H9 (cell line): ENCODE results near the gene EHD3. TPM values are rescaled to one million over a fixed set of nuclear protein-coding genes. Genes with fewer than 3 reads are reported as not detected.

ENCODE experiments used
- DNase-seq: peaks from one replicate; pipeline ENCODE4 v3.0.0-alpha.2; 2017
- H2AFZ ChIP-seq: one replicate; pipeline ENCODE4 v1.6.1; 2013; ENCODE audit warnings: mild to moderate bottlenecking, low read length, control low read depth, moderate library complexity
- H2AK5ac ChIP-seq: 2 replicates; pipeline ENCODE4 v1.6.1; 2013; ENCODE audit warnings: low read length, control low read depth, mixed read lengths; ENCODE audit not compliant: insufficient read length
- H2BK120ac ChIP-seq: one replicate; pipeline ENCODE4 v1.6.1; 2013; ENCODE audit warnings: low read depth, mild to moderate bottlenecking, low read length, control low read depth, inconsistent platforms; ENCODE audit not compliant: poor library complexity, severe bottlenecking
- H2BK12ac ChIP-seq: 2 replicates; pipeline ENCODE4 v1.6.1; 2013; ENCODE audit warnings: low read length, control low read depth, mixed read lengths, low read depth; ENCODE audit not compliant: insufficient read length
- H2BK15ac ChIP-seq: 2 replicates; pipeline ENCODE4 v1.6.1; 2013; ENCODE audit warnings: low read depth, low read length, control low read depth
- H2BK20ac ChIP-seq: one replicate; pipeline ENCODE4 v1.6.1; 2013; ENCODE audit warnings: low read depth, mild to moderate bottlenecking, low read length, control low read depth, inconsistent platforms; ENCODE audit not compliant: poor library complexity, severe bottlenecking
- H2BK5ac ChIP-seq: 2 replicates; pipeline ENCODE4 v1.6.1; 2013; ENCODE audit warnings: low read length, control low read depth, mixed read lengths; ENCODE audit not compliant: insufficient read length
- H3K14ac ChIP-seq: 2 replicates; pipeline ENCODE4 v1.6.1; 2013; ENCODE audit warnings: low read length, control low read depth; ENCODE audit not compliant: insufficient read depth
- H3K18ac ChIP-seq: 2 replicates; pipeline ENCODE4 v1.6.1; 2013; ENCODE audit warnings: low read depth, mild to moderate bottlenecking, mixed read lengths, low read length, control low read depth; ENCODE audit not compliant: insufficient read length
- H3K23ac ChIP-seq: 2 replicates; pipeline ENCODE4 v1.6.1; 2013; ENCODE audit warnings: low read length, control low read depth, mixed read lengths, low read depth; ENCODE audit not compliant: insufficient read length
- H3K23me2 ChIP-seq: 2 replicates; pipeline ENCODE4 v1.6.1; 2013; ENCODE audit warnings: low read depth, mild to moderate bottlenecking, mixed read lengths, low read length, control low read depth; ENCODE audit not compliant: insufficient read length, poor library complexity, severe bottlenecking
- H3K27ac ChIP-seq: 2 replicates; pipeline ENCODE4 v1.5.1; 2013; ENCODE audit warnings: low read length, control low read depth, mixed read lengths, low read depth; ENCODE audit not compliant: insufficient read length
- H3K27me3 ChIP-seq: 2 replicates; pipeline ENCODE4 v1.6.1; 2013; ENCODE audit warnings: low read length, control low read depth, inconsistent platforms; ENCODE audit not compliant: insufficient read depth
- H3K4ac ChIP-seq: 2 replicates; pipeline ENCODE4 v1.6.1; 2013; ENCODE audit warnings: low read depth, mild to moderate bottlenecking, control low read depth, inconsistent platforms, low read length, moderate library complexity
- H3K4me1 ChIP-seq: 2 replicates; pipeline ENCODE4 v1.6.1; 2013; ENCODE audit warnings: low read length, control low read depth, inconsistent platforms; ENCODE audit not compliant: insufficient read depth
- H3K4me2 ChIP-seq: 2 replicates; pipeline ENCODE4 v1.6.1; 2013; ENCODE audit warnings: low read length, control low read depth, mixed read lengths; ENCODE audit not compliant: insufficient read length, insufficient read depth
- H3K56ac ChIP-seq: 2 replicates; pipeline ENCODE4 v1.6.1; 2013; ENCODE audit warnings: low read depth, mild to moderate bottlenecking, mixed read lengths, low read length, control low read depth; ENCODE audit not compliant: insufficient read length
- H3K79me1 ChIP-seq: 2 replicates; pipeline ENCODE4 v1.6.1; 2013; ENCODE audit warnings: low read depth, mild to moderate bottlenecking, moderate library complexity, low read length, control low read depth, inconsistent platforms; ENCODE audit not compliant: insufficient read depth, poor library complexity, severe bottlenecking
- H3K79me2 ChIP-seq: 2 replicates; pipeline ENCODE4 v1.6.1; 2013; ENCODE audit warnings: low read length, control low read depth, inconsistent platforms; ENCODE audit not compliant: insufficient read depth
- H3K9ac ChIP-seq: 2 replicates; pipeline ENCODE4 v1.6.1; 2013; ENCODE audit warnings: low read length, control low read depth, mixed read lengths; ENCODE audit not compliant: insufficient read length; ENCODE audit errors: extremely low read depth
- H3K9me3 ChIP-seq: one replicate; pipeline ENCODE4 v1.6.1; 2013; ENCODE audit warnings: low read depth, low read length, inconsistent platforms; ENCODE audit not compliant: control insufficient read depth
- H3T11ph ChIP-seq: one replicate; pipeline ENCODE4 v1.6.1; 2013; ENCODE audit warnings: mild to moderate bottlenecking, low read length, control low read depth, inconsistent platforms
- H4K20me1 ChIP-seq: one replicate; pipeline ENCODE4 v1.6.1; 2013; ENCODE audit not compliant: control insufficient read depth, insufficient read length, insufficient read depth
- H4K5ac ChIP-seq: 2 replicates; pipeline ENCODE4 v1.6.1; 2013; ENCODE audit warnings: low read depth, mild to moderate bottlenecking, mixed read lengths, low read length, control low read depth; ENCODE audit not compliant: insufficient read length
- H4K8ac ChIP-seq: replicated peaks from 2 replicates; pipeline ENCODE4 v1.6.1; 2013; ENCODE audit warnings: low read length, control low read depth, mixed read lengths, low read depth; ENCODE audit not compliant: insufficient read length
- H4K91ac ChIP-seq: 2 replicates; pipeline ENCODE4 v1.6.1; 2013; ENCODE audit warnings: low read depth, mild to moderate bottlenecking, moderate library complexity, mixed read lengths, low read length, control low read depth; ENCODE audit not compliant: insufficient read length
- H3K27ac Mint-ChIP-seq, 3 experiments: 2 replicates in 2 of 3; 3 replicates in 1 of 3; pipeline ENCODE4 v1.8.0; 2020 to 2021; ENCODE audit warnings: mixed read lengths in 3 of 3, mild to moderate bottlenecking in 1 of 3, moderate library complexity in 1 of 3
- H3K27me3 Mint-ChIP-seq: 2 replicates; pipeline ENCODE4 v1.8.0; 2021; ENCODE audit warnings: low read depth, mild to moderate bottlenecking, moderate library complexity, mixed read lengths
- H3K36me3 Mint-ChIP-seq, 3 experiments: 2 replicates in 2 of 3; 3 replicates in 1 of 3; pipeline ENCODE4 v1.8.0; 2020 to 2021; ENCODE audit warnings: low read depth in 3 of 3, mixed read lengths in 3 of 3; ENCODE audit not compliant: insufficient read depth in 1 of 3
- H3K4me1 Mint-ChIP-seq, 2 experiments: 2 replicates each; pipeline ENCODE4 v1.8.0; 2020; ENCODE audit warnings: mixed read lengths in 2 of 2
- H3K4me3 Mint-ChIP-seq, 2 experiments: 2 replicates in 1 of 2; 3 replicates in 1 of 2; pipeline ENCODE4 v1.8.0; 2020 to 2021; ENCODE audit warnings: mild to moderate bottlenecking in 2 of 2, mixed read lengths in 2 of 2, moderate library complexity in 1 of 2
- H3K9me3 Mint-ChIP-seq, 2 experiments: 2 replicates in 1 of 2; 3 replicates in 1 of 2; pipeline ENCODE4 v1.8.0; 2020; ENCODE audit warnings: mild to moderate bottlenecking in 2 of 2, mixed read lengths in 2 of 2, moderate library complexity in 1 of 2
- CTCF ChIP-seq: fragments of 200-600 bp; sonication (generic); conservative IDR thresholded peaks from 3 replicates; pipeline ENCODE4 v1.8.0; 2021; ENCODE audit warnings: antibody characterized with exemption, mild to moderate bottlenecking
- WGBS: extraction: QIAGEN DNeasy Blood & Tissue Kit; methylation state at CpG from one replicate; pipeline ENCODE4 v1.1.7; 2013; ENCODE audit warnings: missing lambda C conversion rate, low lambda C conversion rate, mixed read lengths; ENCODE audit not compliant: insufficient read length; ENCODE audit errors: extremely low coverage; 5-methylcytosine and 5-hydroxymethylcytosine counted together
- total RNA-seq: library from RNA; stranded (reverse); gene quantifications from 2 replicates; pipeline ENCODE4 v1.2.1, GENCODE V29; 2021

Gene EHD3
- total RNA-seq, 1 experiment from 2014 or later, result 8.3 TPM

GRCh38 chr2:31238906-31239592 is 5.1 kb downstream of the EHD3 start:
- peak; percentile 13 for DNase-seq
- Mint-ChIP-seq H3K27me3 (peaks cover 11% of the 10 kb centered on the region), H3K4me3 (no peak overlapping the region), H3K9me3 (no peaks in the 10 kb centered on the region), H3K36me3 (peaks cover under 1 to 2% (median 1%) of the 10 kb centered on the region in 3 experiments; a peak in 4 of 7 replicates), H3K4me1 (peaks cover 10 to 14% of the 10 kb centered on the region in 2 experiments), H3K27ac (no peak overlapping the region)
- Histone ChIP-seq H3T11ph (no peak overlapping the region), H3K9me3 (no peaks in the 10 kb centered on the region), H3K14ac (no peak overlapping the region), H3K79me1 (no peaks in the 10 kb centered on the region), H3K4ac (no peak overlapping the region), H3K4me2 (no peak overlapping the region), H3K79me2 (no peaks in the 10 kb centered on the region), H3K9ac (no peak overlapping the region), H3K18ac (no peak overlapping the region), H3K23me2 (peaks cover 5% of the 10 kb centered on the region), H2BK12ac (no peak overlapping the region), H2BK120ac (no peak overlapping the region), H3K23ac (no peak overlapping the region), H2AFZ (no peak overlapping the region), H3K27me3 (peaks cover 4% of the 10 kb centered on the region; the same call in 1 of the 2 replicates), H2BK20ac (no peak overlapping the region), H3K27ac (no peak overlapping the region), H3K56ac (no peak overlapping the region), H4K8ac (no peak overlapping the region), H2BK15ac (no peak overlapping the region), H4K91ac (no peak overlapping the region), H2BK5ac (no peak overlapping the region), H3K4me1 (no peaks in the 10 kb centered on the region), H2AK5ac (no peak overlapping the region), H4K20me1 (peaks cover 3% of the 10 kb centered on the region), H4K5ac (no peak overlapping the region)
- WGBS, result no CpG with 5 or more reads among the region's 13 CpGs
- no peak for TF ChIP-seq CTCF
